NOMO-1 (cell line): ENCODE measurements around the gene SPATS2.

Experiments used
- DNase-seq, 2 experiments: peaks; one replicate each; lab custom pipeline; 2025; ENCODE audit not compliant: unreplicated experiment in 2 of 2; lab: John Stamatoyannopoulos, UW

SPATS2 gene

GRCh38 chr12:49552014-49552413 is 184.8 kb downstream of the SPATS2 start:
- no peak for DNase-seq

GRCh38 chr12:49552425-49552824 is 185.2 kb downstream of the SPATS2 start:
- DNase-seq = no peak

- no peak for DNase-seq
Observed at GRCh38 chr12:49552899-49553298, 185.6 kb downstream of the SPATS2 start.

- no peak for DNase-seq
Observed at GRCh38 chr12:49553512-49554088, 186.3 kb downstream of the SPATS2 start.

- DNase-seq = no peak
Observed at GRCh38 chr12:49554266-49554665, 187.0 kb downstream of the SPATS2 start.

- no peak for DNase-seq
Observed at GRCh38 chr12:49555631-49556390, 188.5 kb downstream of the SPATS2 start.

- no peak for DNase-seq
Observed at GRCh38 chr12:49556391-49557186, 189.3 kb downstream of the SPATS2 start.

- DNase-seq = no peak
Observed at GRCh38 chr12:49557187-49557916, 190.1 kb downstream of the SPATS2 start.

GRCh38 chr12:49557917-49558215 is 190.6 kb downstream of the SPATS2 start:
- no peak for DNase-seq

- no peak for DNase-seq
Observed at GRCh38 chr12:49558526-49558925, 191.3 kb downstream of the SPATS2 start.

GRCh38 chr12:49559011-49559675 is 191.9 kb downstream of the SPATS2 start:
- no peak for DNase-seq

GRCh38 chr12:49560695-49561094 is 193.4 kb downstream of the SPATS2 start:
- no peak for DNase-seq

GRCh38 chr12:49562233-49562632 is 195.0 kb downstream of the SPATS2 start:
- DNase-seq = no peak

- DNase-seq = no peak
Observed at GRCh38 chr12:49562831-49563230, 195.6 kb downstream of the SPATS2 start.

GRCh38 chr12:49563951-49564685 is 196.9 kb downstream of the SPATS2 start:
- DNase-seq = no peak

- DNase-seq = no peak
Observed at GRCh38 chr12:49564686-49565405, 197.6 kb downstream of the SPATS2 start.

- no peak for DNase-seq
Observed at GRCh38 chr12:49565406-49566265, 198.4 kb downstream of the SPATS2 start.

- no peak for DNase-seq
Observed at GRCh38 chr12:49566361-49566760, 199.1 kb downstream of the SPATS2 start.

- DNase-seq = no peak
Observed at GRCh38 chr12:49567302-49567610, 200.0 kb downstream of the SPATS2 start.
